Measurements from ENCODE around the gene DGAT2. TPM values are rescaled to one million over a fixed set of nuclear protein-coding genes. Genes with fewer than 3 reads are reported as not detected.

The DGAT2 gene
- total RNA-seq, 1 donor from 2014 or later, result 1.4 TPM

GRCh38 chr11:75765116-75765515 is 3.5 kb upstream of the DGAT2 start:
- peaks cover 45% of the 10 kb centered on the region for H3K27me3 Mint-ChIP-seq

GRCh38 chr11:75766443-75767227 is 1.9 kb upstream of the DGAT2 start:
- no peak for TF ChIP-seq CTCF (IDR thresholded peaks at IDR 0.05; ENCODE audit: unreplicated experiment)
- no peaks in the 10 kb centered on the region for H3K4me1 Mint-ChIP-seq (ENCODE audit: low read depth)
- H3K27ac Mint-ChIP-seq, result peak overlapping the region; percentile 81
- peaks cover 1% of the 10 kb centered on the region for H3K36me3 Mint-ChIP-seq (ENCODE audit: insufficient read depth)
- peaks cover 58% of the 10 kb centered on the region for H3K27me3 Mint-ChIP-seq
- H3K4me3 Mint-ChIP-seq (ENCODE audit: low read depth), result no peak overlapping the region
- peaks cover 3% of the 10 kb centered on the region for H3K9me3 Mint-ChIP-seq (ENCODE audit: low read depth)
- no peak for DNase-seq (ENCODE audit: low spot score, unreplicated experiment)

More at GRCh38 chr11:75765116-75765515, 3.5 kb upstream of the DGAT2 start:
- Mint-ChIP-seq H3K4me1 (ENCODE audit: low read depth) (no peaks in the 10 kb centered on the region), H3K27ac (no peak overlapping the region), H3K36me3 (ENCODE audit: insufficient read depth) (peaks cover 1% of the 10 kb centered on the region), H3K4me3 (ENCODE audit: low read depth) (no peak overlapping the region), H3K9me3 (ENCODE audit: low read depth) (peaks cover 3% of the 10 kb centered on the region)
- DNase-seq (ENCODE audit: low spot score, unreplicated experiment), result no peak
- no peak for TF ChIP-seq CTCF (IDR thresholded peaks at IDR 0.05; ENCODE audit: unreplicated experiment)

GRCh38 chr11:75767228-75767572 is 1.4 kb upstream of the DGAT2 start:
- H3K36me3 Mint-ChIP-seq (ENCODE audit: insufficient read depth), result peaks cover 1% of the 10 kb centered on the region
- no peak for TF ChIP-seq CTCF (IDR thresholded peaks at IDR 0.05; ENCODE audit: unreplicated experiment)
- no peak overlapping the region for H3K4me3 Mint-ChIP-seq (ENCODE audit: low read depth)
- peaks cover 3% of the 10 kb centered on the region for H3K9me3 Mint-ChIP-seq (ENCODE audit: low read depth)
- peak overlapping the region; percentile 81 for H3K27ac Mint-ChIP-seq
- peaks cover 61% of the 10 kb centered on the region for H3K27me3 Mint-ChIP-seq
- H3K4me1 Mint-ChIP-seq (ENCODE audit: low read depth), result no peaks in the 10 kb centered on the region
- no peak for DNase-seq (ENCODE audit: low spot score, unreplicated experiment)

- peaks cover 3% of the 10 kb centered on the region for H3K9me3 Mint-ChIP-seq (ENCODE audit: low read depth)
- no peaks in the 10 kb centered on the region for H3K4me1 Mint-ChIP-seq (ENCODE audit: low read depth)
- no peak for DNase-seq (ENCODE audit: low spot score, unreplicated experiment)
- no peak overlapping the region for H3K27ac Mint-ChIP-seq
- no peak for TF ChIP-seq CTCF (IDR thresholded peaks at IDR 0.05; ENCODE audit: unreplicated experiment)
- H3K27me3 Mint-ChIP-seq, result peaks cover 65% of the 10 kb centered on the region
- peaks cover 1% of the 10 kb centered on the region for H3K36me3 Mint-ChIP-seq (ENCODE audit: insufficient read depth)
- no peak overlapping the region for H3K4me3 Mint-ChIP-seq (ENCODE audit: low read depth)
Measured at GRCh38 chr11:75767793-75768111, 826 bp upstream of the DGAT2 start.

GRCh38 chr11:75768909-75769771 is 562 bp downstream of the DGAT2 start:
- peaks cover 1% of the 10 kb centered on the region for H3K36me3 Mint-ChIP-seq (ENCODE audit: insufficient read depth)
- no peak overlapping the region for H3K27ac Mint-ChIP-seq
- H3K9me3 Mint-ChIP-seq (ENCODE audit: low read depth), result peaks cover 3% of the 10 kb centered on the region
- no peak for DNase-seq (ENCODE audit: low spot score, unreplicated experiment)
- no peak for TF ChIP-seq CTCF (IDR thresholded peaks at IDR 0.05; ENCODE audit: unreplicated experiment)
- H3K4me3 Mint-ChIP-seq (ENCODE audit: low read depth), result peak overlapping the region; percentile 62
- H3K27me3 Mint-ChIP-seq, result peaks cover 67% of the 10 kb centered on the region
- no peaks in the 10 kb centered on the region for H3K4me1 Mint-ChIP-seq (ENCODE audit: low read depth)
